MCF 10A (cell line): ENCODE data around the gene PHKB. TPM values are rescaled to one million over a fixed set of nuclear protein-coding genes. Genes with fewer than 3 reads are reported as not detected.

Experiments used
- BruUV-seq: library from RNA; stranded (reverse); fragments of 400-500 nt; replicated peaks from 2 replicates; lab custom pipeline; 2021; lab: Mats Ljungman, UMichigan
- CTCF ChIA-PET: fragments of 300-600 bp; sonication (Branson Sonifier 250); formaldehyde crosslinking; extraction: SDS; loops from one replicate; lab custom pipeline; 2021; ENCODE audit warnings: antibody characterized with exemption, inconsistent platforms; lab: Yijun Ruan, JAX
- POLR2A ChIA-PET: fragments of 300-600, 350-650 bp; sonication (Branson Sonifier 250); formaldehyde crosslinking; extraction: SDS; loops from one replicate; lab custom pipeline; 2020; ENCODE audit warnings: antibody characterized with exemption, inconsistent platforms; lab: Yijun Ruan, JAX
- DNase-seq: peaks from one replicate; pipeline ENCODE4 v3.0.0-alpha.2; 2018; ENCODE audit not compliant: unreplicated experiment
- H3K27ac Mint-ChIP-seq: one replicate; pipeline ENCODE4 v1.8.0; 2022; ENCODE audit warnings: mild to moderate bottlenecking, low read depth, mixed read lengths; ENCODE audit not compliant: unreplicated experiment
- H3K27me3 Mint-ChIP-seq: one replicate; pipeline ENCODE4 v1.8.0; 2022; ENCODE audit warnings: mixed read lengths; ENCODE audit not compliant: insufficient read depth, unreplicated experiment
- H3K36me3 Mint-ChIP-seq: one replicate; pipeline ENCODE4 v1.8.0; 2022; ENCODE audit warnings: mild to moderate bottlenecking, moderate library complexity, mixed read lengths; ENCODE audit not compliant: insufficient read depth, unreplicated experiment
- H3K4me1 Mint-ChIP-seq: one replicate; pipeline ENCODE4 v1.8.0; 2022; ENCODE audit warnings: mixed read lengths; ENCODE audit not compliant: insufficient read depth, unreplicated experiment
- H3K4me3 Mint-ChIP-seq: one replicate; pipeline ENCODE4 v1.8.0; 2022; ENCODE audit warnings: mild to moderate bottlenecking, moderate library complexity, mixed read lengths; ENCODE audit not compliant: unreplicated experiment
- H3K9me3 Mint-ChIP-seq: one replicate; pipeline ENCODE4 v1.8.0; 2022; ENCODE audit warnings: mixed read lengths; ENCODE audit not compliant: unreplicated experiment
- CTCF ChIP-seq: fragments of 200-600 bp; IDR thresholded peaks from one replicate; pipeline ENCODE4 v1.8.0; 2022; ENCODE audit warnings: antibody characterized with exemption, mild to moderate bottlenecking; ENCODE audit not compliant: unreplicated experiment
- intact Hi-C: fragments of 100-400 bp; cut with micrococcal nuclease; formaldehyde crosslinking; loops from 2 replicates; pipeline ENCODE4 v1.14.1; 2022
- total RNA-seq: library from RNA; stranded (reverse); gene quantifications from 2 replicates; pipeline ENCODE4 v1.2.3, GENCODE V29; 2022

Gene PHKB
- total RNA-seq, 1 experiment from 2014 or later = 62.2 TPM

DNA sequence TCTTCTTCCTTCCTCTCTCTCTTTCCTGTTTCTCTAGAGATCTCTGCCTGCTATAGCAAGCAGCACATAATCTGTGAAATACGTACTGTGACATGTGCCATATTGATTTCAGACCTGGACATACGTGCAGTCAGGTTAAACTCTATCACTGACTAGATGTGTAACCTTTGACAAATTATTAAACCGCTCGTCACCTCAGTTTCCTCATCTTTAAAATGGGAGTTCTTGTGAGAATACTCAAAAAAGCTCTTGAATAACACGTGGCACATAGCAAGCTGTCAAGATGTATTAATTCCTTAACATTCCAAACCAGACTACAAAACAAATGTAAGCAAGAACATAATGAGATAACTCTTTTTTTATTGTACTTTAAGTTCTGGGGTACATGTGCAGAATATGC is 170.0 kb downstream of the PHKB start:
- CTCF ChIA-PET = interaction anchor here (0.8 kb wide), 1 partner anchor 25 kb away, joined by 5 read pairs; no protein-coding TSS in a partner anchor
- no peak overlapping the region for H3K27ac Mint-ChIP-seq
- DNase-seq = no peak

DNA sequence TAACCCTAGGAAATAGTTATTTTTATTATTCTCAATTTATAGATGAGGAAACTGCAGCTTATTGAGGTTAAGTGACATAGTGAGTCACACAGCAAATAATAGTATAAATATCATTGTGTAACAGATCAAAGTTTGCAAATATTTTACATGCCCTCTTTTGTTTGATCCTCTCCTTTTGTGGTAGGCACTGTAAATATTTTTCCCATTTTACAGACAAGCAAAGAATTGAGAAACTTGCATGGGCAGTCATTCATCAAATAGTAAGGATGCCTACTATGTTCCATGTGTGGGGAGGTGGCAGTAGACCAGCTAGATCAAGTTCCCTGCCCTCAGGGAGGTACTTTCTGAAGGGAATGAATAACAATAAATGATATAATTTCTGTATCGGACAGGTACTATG is 173.0 kb downstream of the PHKB start:
- no peak overlapping the region for H3K4me3 Mint-ChIP-seq
- peaks cover 9% of the 10 kb centered on the region for H3K36me3 Mint-ChIP-seq
- no peak for DNase-seq
- no peaks in the 10 kb centered on the region for H3K9me3 Mint-ChIP-seq
- intact Hi-C loops = no loop called here
- no peaks in the 10 kb centered on the region for H3K4me1 Mint-ChIP-seq
- POLR2A ChIA-PET = no interaction called here
- CTCF ChIA-PET = no interaction called here
- H3K27me3 Mint-ChIP-seq = no peaks in the 10 kb centered on the region
- H3K27ac Mint-ChIP-seq = no peak overlapping the region
- no TSS peak for BruUV-seq
- no peak for TF ChIP-seq CTCF

More for the DNA sequence above, 170.0 kb downstream of the PHKB start:
- POLR2A ChIA-PET = no interaction called here
- H3K27me3 Mint-ChIP-seq = no peaks in the 10 kb centered on the region
- no peak for TF ChIP-seq CTCF
- no peaks in the 10 kb centered on the region for H3K4me1 Mint-ChIP-seq
- intact Hi-C loops = no loop called here
- no TSS peak for BruUV-seq
- peaks cover 5% of the 10 kb centered on the region for H3K36me3 Mint-ChIP-seq
- H3K4me3 Mint-ChIP-seq = no peak overlapping the region
- H3K9me3 Mint-ChIP-seq = no peaks in the 10 kb centered on the region

GRCh38 chr16:47634727-47635126 is 173.6 kb downstream of the PHKB start:
- Mint-ChIP-seq H3K27ac (no peak overlapping the region), H3K27me3 (no peaks in the 10 kb centered on the region), H3K4me3 (no peak overlapping the region), H3K36me3 (peaks cover 11% of the 10 kb centered on the region), H3K9me3 (no peaks in the 10 kb centered on the region), H3K4me1 (no peaks in the 10 kb centered on the region)
- BruUV-seq = no TSS peak
- no peak for DNase-seq
- TF ChIP-seq CTCF = no peak
- intact Hi-C loops = no loop called here
- ChIA-PET POLR2A (no interaction called here), CTCF (interaction anchor here (0.8 to 1.2 kb wide), 2 partner anchors 20 to 80 kb away, joined by 3 read pairs; no protein-coding TSS in a partner anchor)

DNA sequence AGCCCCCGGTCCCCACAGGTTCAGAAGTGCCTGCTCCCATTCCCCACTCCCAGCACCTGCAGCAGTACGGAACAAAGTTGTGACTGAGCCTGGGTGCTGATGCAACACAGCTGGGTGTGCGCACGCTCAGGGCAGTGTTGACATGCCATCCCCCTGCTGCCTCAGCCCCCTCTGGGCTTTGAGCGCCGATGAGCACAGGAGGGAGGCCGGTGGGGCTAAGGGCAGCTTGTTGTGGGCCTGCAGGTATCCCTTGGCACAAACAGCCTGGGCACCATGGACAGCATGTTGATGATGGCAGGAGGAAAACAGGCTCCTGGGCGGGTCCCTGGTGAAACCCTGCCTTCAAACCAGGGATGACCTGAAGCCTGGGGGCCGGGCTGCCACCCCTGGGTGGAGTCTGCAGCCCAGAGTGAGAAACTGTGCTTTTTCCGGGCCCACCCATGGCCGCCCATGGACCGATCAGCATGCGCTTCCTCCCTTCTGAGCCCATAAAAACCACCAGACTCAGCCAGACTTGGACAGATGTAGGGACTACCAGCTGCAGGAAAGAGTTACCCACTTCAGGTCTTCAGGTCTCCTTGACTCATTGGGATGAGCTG is 175.5 kb downstream of the PHKB start:
- CTCF ChIA-PET = interaction anchor here (0.5 to 0.7 kb wide), 2 partner anchors 31 to 377 kb away, joined by 3 read pairs; no protein-coding TSS in a partner anchor
- intact Hi-C loops = no loop called here
- H3K4me3 Mint-ChIP-seq = no peak overlapping the region
- H3K27ac Mint-ChIP-seq = no peak overlapping the region
- no peaks in the 10 kb centered on the region for H3K9me3 Mint-ChIP-seq
- no TSS peak for BruUV-seq
- no peak for TF ChIP-seq CTCF
- H3K36me3 Mint-ChIP-seq = peaks cover 15% of the 10 kb centered on the region
- POLR2A ChIA-PET = no interaction called here
- no peak for DNase-seq
- H3K4me1 Mint-ChIP-seq = no peaks in the 10 kb centered on the region
- H3K27me3 Mint-ChIP-seq = no peaks in the 10 kb centered on the region
